GM20431 (cell line): ENCODE results near the gene INVS.

ENCODE experiments used
- in situ Hi-C: fragments of 300-500 bp; cut with MseI, MboI; formaldehyde crosslinking; loops from one replicate; pipeline ENCODE4 v1.15.0; 2020; ENCODE audit warnings: low sequenced_read_pairs; ENCODE audit not compliant: unreplicated experiment

The INVS gene

DNA sequence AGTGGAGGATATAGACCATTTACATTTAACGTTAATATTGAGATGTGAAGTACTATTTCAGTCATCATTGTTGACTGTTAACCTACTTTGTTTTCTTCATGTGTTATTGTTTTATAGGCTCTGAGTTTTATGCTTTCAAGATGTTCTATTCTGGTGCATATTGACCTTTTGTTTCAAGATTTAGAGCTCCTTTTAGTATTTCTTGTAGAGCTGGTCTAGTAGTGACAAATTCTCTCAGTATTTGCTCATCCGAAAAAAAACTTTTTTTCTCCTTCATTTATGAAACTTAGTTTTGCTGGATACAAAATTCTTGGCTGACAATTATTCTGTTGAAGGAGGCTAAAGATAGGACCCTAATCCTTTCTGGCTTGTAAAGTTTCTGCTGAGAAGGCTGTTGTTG lies 91.3 kb downstream of the INVS start:
- in situ Hi-C loops: no loop called here

DNA sequence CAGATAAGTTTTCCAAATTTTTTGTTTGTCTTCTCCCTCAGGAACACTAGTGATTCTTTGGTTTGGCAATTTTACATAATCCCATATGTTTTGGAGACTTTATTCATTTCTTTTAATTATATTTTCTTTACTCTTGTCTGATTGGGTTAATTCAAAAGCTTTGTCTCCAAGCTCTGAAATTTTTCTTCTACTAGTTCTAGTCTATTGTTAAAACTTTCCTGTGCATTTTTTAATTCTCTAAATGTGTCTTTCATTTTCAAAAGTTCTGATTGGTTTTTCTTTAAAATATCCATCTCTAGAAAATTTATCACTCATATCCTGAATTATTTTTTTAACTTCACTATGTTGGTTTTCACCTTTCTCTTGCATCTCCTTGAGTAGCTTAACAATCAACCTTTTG lies 92.2 kb downstream of the INVS start:
- in situ Hi-C loops: no loop called here

DNA sequence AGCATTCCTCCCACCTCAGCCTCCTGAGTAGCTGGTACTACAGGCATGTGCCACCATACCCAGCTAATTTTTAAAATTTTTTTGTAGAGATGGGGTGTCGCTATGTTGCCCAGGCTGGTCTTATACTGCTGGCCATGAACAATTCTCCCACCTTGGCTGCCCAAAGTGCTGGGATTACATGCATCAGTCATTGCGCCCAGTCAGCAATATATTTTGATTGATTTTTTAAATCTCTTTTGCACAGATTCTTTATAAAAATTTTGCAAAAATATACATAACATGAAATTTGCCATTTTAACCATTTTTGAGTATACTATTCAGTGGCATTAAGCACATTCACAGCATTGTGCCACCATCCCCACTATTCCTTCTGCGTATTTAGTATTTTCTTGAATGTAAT lies 94.0 kb downstream of the INVS start:
- in situ Hi-C loops: no loop called here

DNA sequence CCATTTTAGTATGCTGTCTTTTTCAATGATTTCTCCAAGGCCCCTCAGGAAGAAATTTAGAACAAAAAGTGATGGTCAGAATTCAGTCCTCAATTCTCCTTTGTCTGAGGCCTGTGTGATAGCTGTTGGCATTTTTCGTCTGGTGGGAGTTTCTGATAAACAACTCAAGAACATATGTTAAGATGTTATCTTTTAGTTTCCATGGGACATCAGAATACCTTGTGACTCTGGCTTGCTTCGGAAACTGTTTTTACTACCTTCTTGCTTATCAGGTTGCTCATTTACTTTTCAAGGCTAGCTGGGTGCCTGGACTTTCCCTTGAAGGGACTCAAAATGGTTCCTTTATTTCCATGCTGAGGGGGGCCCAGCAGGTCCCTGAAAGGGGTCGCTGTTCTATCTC lies 97.2 kb downstream of the INVS start:
- in situ Hi-C loops: no loop called here

DNA sequence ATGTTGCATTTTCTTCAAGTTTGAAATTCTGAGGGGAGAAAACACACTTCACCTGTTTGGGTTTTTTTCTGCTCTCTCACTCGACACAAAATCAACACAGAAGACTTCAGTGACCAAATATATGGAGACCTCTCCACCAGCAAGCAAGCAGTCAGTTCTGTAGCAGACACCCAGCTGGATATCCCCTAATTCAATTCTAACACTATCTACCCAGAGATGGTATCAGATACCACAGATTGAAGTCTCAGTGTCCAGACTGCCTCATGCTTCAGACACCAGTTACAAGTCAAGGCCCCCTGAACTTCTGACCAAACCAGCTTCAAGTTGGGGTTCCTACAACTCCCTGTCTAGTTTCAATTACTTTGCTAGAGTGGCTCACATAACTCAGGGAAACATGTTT lies 97.8 kb downstream of the INVS start:
- in situ Hi-C loops: no loop called here

DNA sequence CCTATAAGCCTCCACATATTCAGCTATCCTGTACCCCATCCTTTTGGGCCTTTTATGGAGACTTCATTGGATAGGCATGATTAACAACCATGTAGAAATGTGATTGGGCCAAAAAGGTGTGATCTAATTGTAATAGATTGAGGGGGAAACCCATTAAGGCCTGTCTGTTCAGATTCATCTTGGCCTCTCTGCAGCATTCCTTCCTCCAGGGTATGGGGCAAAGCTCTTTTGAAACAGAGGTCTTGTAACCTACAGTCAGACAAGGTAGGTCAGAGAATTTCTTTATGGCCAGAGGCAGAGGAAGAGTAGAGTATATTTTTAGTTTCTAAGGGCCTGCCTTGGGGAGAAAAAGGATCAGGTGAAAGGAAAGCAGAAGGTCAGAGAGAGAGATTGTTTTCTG lies 98.5 kb downstream of the INVS start:
- in situ Hi-C loops: no loop called here

DNA sequence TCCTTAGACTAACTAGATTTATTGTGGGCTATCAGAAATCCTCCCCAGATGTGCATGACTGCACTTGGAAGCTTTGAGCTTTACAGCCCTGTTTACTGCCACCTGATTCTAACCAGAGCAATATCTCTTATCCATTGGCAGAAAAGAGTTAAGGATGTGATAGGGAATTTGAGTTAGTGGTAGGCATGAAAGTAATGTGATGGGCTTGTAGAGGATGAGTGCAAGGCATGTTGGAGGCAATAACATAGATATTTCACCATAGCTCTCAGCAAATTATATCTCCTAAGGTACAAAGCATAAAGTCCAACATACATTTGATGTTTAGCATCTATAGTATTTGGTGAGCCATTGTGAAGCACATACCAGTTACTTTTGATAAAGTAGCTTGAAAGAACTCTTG lies 103.8 kb downstream of the INVS start:
- in situ Hi-C loops: loop anchor here (25.0 kb wide), 2 partner anchors 391 to 1041 kb away; partner anchors contain the start of gene NR4A3

DNA sequence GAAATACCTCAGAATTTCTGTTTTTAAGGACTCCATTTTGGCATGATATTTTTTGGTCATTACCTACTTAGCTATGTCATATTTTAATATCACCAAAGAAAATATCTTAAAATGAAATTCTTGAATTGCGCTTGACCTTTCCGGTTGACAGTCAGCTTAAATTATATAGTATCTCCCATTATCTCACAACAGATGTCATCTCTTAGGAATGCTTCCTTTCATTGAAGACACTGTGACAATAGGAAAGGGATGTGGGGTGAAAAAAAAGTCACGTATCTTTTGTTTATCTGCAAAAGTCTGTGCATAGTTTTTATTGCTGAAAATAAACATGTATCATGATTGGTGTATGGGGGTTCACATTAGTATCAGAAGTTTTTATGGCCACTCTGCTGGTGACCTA lies 105.8 kb downstream of the INVS start:
- in situ Hi-C loops: loop anchor here (25.0 kb wide), 2 partner anchors 392 to 1042 kb away; partner anchors contain the start of gene NR4A3

DNA sequence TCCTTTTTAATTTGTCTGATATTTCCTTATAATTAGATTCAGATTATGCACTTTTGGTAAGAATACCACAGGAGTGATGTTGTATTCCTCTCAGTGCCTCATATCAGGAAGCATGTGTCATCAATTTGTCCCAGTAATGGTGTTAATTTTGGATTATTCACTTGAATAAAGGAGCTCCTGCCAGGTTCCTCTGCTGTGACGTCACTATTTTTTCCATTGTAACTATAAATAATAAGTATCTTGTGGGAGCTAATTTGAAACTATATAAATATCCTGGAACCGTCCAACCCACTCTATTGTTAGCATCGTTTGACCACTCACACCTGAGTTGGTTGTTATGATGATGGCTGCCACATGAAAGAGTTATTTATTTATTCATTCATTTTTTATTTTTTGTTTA lies 107.9 kb downstream of the INVS start:
- in situ Hi-C loops: loop anchor here (25.0 kb wide), 2 partner anchors 395 to 1045 kb away; partner anchors contain the start of gene NR4A3

DNA sequence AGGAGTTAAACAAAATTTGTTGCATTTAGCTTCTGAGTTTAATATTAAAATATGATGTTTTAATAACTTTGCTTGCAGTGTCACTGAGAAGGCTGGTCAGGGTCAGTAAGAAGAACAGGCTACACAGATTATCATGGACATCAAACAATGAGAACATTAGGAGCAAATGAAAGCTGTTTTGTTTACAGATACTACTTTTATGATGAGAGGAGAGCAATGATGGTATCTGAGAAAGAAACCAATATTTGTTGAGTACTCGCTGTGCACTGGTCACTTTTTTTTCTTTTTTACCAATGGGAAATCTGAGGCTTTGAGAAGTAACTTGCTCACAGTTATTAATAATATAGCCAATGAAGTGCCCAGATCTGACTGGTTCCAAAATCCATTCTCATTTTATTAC lies 109.6 kb downstream of the INVS start:
- in situ Hi-C loops: loop anchor here (25.0 kb wide), 2 partner anchors 396 to 1046 kb away; partner anchors contain the start of gene NR4A3

DNA sequence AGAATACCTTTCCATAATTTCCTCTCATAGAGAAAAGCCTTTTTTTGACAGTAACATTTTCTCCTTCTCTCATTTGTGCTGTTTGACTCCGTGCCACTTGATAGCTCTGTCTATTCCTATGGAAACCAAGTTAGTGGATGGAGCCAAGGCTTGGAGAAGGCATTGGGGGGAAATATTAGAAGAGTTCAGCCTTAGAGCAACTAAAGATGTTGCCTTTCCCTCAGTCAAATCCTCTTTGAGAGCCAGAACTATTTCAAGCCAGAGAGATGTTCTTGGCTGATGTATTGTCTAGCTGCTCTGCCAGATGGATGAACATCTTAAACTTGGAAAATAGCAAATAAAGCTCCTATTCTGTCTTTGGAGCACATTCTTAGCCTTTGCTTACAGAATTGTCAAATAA lies 112.4 kb downstream of the INVS start:
- in situ Hi-C loops: loop anchor here (10.0 to 25.0 kb wide), 3 partner anchors 177 to 1049 kb away; partner anchors contain the start of gene NR4A3

DNA sequence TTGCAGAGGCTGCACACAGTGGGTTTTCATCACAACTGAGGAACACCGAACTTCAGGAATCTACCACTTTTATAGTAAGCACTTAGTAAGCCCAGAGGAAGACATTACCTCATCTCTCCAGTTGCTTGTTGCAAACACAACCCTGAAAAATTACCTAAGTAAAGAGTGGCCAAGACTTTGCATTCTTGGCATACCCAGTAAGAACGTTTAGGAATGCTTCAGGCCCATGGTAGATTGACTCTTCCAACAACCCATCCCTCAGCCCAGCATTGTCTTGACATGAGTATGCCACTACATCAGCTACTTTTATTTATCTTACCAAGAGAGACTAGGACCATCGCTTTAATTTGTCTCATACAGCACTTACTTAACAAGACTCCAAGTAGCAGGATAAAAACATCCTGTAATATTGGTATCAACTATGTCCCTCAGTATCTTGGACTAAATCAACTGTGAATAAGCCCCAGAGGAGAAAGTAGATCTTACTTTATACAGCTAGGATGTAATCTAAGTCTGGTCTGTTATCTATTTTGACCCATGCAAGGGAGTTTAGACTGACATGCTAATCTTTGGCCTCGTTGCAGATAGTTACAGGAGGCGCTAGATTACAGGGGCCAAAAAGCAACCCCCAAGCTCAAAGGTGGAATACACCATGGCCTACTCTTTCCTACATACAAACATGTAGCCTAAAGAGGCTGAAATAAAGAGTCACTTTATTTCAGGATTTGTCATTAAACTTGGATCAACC lies 114.9 kb downstream of the INVS start:
- in situ Hi-C loops: loop anchor here (10.0 to 25.0 kb wide), 3 partner anchors 179 to 1052 kb away; partner anchors contain the start of gene NR4A3

DNA sequence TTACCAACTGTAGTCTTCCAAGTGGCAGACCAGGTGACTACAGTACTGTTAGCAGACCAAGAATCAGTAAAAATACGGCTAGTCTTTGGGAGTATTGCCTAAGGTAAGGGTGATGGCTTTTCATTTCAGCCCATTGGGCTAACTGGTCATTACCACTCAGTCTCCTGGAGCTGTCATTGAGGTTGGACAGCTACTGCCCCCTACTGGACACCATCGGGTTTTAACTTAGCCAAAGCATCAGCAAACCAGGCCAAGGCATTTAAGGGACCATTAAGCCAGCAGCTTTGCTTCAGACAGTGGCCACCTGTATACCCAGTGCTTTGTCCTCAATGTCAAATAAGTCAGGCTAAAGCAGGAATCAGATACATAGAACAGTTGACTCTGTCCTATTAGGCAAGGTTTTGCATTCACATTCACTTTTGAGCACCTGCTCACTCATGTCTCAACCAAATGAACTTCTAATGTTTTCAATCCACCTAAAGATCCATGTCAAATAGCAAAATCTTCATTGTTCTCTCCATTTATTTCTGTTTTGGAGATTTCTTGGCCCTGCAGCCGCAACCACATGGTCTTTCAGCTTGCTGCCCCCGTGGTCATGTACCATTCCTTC lies 117.2 kb downstream of the INVS start:
- in situ Hi-C loops: loop anchor here (10.0 to 25.0 kb wide), 3 partner anchors 181 to 1054 kb away; partner anchors contain the start of gene NR4A3

DNA sequence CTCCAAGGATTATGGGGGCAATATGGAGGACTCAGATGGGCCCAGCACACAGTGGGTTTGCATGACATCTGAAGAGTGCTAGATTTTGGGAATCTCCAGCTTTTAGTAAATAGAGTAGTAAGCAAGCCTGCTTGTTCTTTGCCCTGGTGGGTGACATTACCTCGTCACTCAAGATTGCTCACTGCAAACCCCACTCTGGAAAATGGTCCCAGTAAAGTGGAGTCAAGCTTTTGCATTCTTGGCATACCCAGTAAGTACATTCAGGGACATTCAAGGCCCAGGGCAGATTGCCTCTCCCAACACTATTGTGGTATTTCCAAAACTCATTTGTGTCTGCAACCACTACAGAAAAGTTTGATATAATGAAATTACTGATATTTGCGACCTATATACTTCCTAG lies 118.5 kb downstream of the INVS start:
- in situ Hi-C loops: loop anchor here (10.0 to 25.0 kb wide), 3 partner anchors 183 to 1055 kb away; partner anchors contain the start of gene NR4A3

DNA sequence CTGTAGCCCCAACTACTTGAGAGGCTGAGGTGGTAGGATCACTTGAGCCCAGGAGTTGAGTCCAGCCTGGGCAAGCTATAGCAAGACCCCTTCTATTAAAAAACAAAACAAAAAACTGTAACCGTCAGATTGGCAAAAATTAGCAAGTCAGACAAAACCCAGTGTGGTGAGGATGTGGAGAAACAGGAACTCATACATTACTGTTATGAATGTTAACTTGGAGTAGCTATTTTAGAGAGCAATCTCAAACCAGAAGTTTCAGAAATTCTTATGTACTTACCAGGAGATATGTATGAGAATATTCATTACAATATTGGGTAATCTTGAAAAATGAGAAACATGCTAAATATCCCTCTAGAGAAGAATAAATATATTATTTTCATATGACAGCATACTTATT lies 120.3 kb downstream of the INVS start:
- in situ Hi-C loops: loop anchor here (10.0 to 25.0 kb wide), 3 partner anchors 185 to 1057 kb away; partner anchors contain the start of gene NR4A3

DNA sequence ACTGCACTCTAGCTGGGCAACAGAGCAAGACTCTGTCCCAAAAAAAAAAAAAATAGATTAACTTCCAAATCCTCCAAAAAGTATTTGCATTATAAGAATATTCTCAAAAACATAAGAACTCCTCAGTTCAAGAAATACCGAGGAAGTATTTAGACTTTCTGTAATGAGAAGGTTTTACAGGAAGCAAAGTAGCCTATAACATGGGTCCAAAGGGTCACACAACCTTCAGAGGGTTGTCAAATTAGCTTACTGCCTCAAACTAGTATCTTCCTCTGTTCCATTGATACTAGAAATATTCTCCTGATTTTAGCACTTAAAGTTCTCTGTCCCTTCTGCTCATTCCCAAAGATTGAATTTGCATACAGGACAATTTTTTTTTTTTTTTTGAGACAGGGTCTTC lies 121.9 kb downstream of the INVS start:
- in situ Hi-C loops: loop anchor here (25.0 kb wide), 2 partner anchors 409 to 1059 kb away; partner anchors contain the start of gene NR4A3

DNA sequence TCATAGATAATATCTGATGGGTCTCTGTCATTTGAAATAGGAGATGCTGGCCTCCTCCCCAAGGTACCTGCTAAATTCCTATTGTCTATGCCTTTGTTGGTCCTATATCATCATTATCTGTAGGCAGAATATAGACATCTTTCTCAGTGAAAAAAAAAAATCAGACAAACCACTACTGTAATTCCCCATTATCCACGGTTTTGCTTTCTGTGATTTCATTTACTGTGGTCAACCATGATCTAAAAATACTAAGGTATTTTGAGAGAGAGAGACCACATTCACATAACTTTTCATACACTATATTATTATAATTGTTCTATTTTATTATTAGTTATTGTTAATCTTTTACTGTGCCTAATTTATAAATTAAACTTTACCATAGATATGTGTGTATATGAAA lies 122.5 kb downstream of the INVS start:
- in situ Hi-C loops: loop anchor here (25.0 kb wide), 2 partner anchors 409 to 1059 kb away; partner anchors contain the start of gene NR4A3

DNA sequence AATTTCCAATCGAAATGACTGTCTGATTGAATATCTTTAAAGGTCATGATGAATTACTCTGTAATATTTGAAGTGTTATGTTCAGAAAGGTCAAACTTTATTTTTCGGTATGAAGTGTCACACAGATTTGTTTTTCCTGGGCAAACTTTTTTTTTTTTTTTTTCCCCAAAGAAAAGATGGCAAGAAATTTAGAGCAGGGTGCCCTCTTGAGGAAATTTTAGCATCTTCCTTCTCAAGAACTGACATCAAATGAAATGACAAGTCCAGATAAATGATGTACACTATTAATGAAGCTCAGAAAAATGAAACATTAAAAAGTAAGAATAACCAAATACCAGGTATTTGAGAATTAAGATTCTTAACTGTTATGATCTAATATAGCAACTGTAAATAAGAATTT lies 123.6 kb downstream of the INVS start:
- in situ Hi-C loops: loop anchor here (25.0 kb wide), 2 partner anchors 410 to 1060 kb away; partner anchors contain the start of gene NR4A3

DNA sequence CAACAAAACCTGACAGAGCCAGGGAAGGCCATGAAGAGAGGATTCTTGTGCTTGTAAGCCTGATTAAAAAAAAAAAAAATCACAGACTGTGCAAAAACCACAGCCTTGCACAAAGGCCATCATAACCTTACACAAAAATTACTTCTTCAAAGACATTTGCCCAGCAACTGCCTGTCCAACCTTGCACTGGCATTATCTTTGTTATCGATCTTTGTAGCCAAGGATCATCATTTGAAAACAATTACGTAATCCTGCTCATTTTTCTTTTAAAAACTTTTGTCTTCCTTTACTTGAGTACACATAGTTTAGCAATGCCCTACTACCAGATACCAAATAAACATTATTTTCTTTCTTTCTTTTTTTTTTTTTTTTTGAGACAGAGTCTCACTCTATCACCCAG lies 128.6 kb downstream of the INVS start:
- in situ Hi-C loops: no loop called here

DNA sequence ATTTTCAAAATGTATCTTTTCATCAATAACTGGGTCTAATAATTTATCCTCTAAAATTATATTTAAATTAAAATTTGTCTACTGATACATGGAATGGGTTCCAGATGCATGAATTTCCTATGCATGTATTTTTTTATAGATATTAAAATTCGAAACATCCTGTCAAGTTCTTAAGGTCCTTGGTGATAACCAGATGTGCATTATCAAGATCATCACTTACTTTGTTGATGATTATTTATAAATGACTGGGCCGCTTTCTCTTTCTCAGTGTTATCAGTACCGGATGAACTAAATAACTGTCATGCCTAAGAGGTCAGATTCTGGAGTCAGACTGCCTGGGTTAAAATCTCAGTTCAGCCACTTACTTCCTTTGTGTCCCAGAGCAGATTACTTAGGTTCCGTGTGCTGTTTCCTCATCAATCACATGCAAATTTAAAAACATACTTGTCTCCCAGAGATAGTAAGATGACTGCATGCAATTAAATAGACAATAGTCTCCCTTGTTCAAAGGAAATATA lies 129.4 kb downstream of the INVS start:
- in situ Hi-C loops: no loop called here

DNA sequence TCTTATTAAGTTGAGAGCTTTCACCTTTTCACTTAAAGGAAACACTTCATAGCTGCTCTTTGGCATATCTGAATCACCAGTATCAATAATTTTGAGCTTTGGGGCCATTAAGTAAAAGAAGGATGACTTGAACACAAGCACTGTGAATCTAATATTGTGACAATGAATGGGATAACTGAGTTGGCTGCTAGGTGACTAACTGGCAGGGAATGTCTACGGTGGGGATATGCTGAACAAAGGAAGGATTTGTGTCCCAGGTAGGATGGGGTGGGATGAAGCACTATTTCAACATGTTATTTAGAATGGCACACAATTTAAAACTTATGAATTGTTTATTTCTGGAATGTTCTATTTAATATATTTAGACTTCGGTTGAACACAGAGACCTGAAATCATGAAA lies 130.1 kb downstream of the INVS start:
- in situ Hi-C loops: no loop called here
